Activated T-helper 2 cell treated with anti-CD3 and anti-CD28 coated beads, Interferon-gamma antibody, Interleukin-2, Interleukin-4, amounts not matched to agents 10 μg/mL and 5 μg/mL and 100 μg/mL, durations not matched to agents 14 hours and 24 hours and 36 hours (primary cell): Measurements from ENCODE around the gene KDM4B. TPM values are rescaled to one million over a fixed set of nuclear protein-coding genes. Genes with fewer than 3 reads are reported as not detected.

Experiments used
- DNase-seq: peaks from one replicate; pipeline ENCODE4 v3.0.0; 2021; ENCODE audit warnings: low spot score
- H3K27ac Mint-ChIP-seq: one replicate; pipeline ENCODE4 v1.8.0; 2021; ENCODE audit warnings: mixed read lengths
- H3K27me3 Mint-ChIP-seq: one replicate; pipeline ENCODE4 v1.8.0; 2021; ENCODE audit warnings: low read depth, mixed read lengths
- H3K36me3 Mint-ChIP-seq: one replicate; pipeline ENCODE4 v1.8.0; 2021; ENCODE audit warnings: low read depth, mixed read lengths
- H3K4me1 Mint-ChIP-seq: one replicate; pipeline ENCODE4 v1.8.0; 2021; ENCODE audit warnings: low read depth, mixed read lengths
- H3K4me3 Mint-ChIP-seq: one replicate; pipeline ENCODE4 v1.8.0; 2021; ENCODE audit warnings: low read depth, mild to moderate bottlenecking, moderate library complexity, mixed read lengths
- H3K9me3 Mint-ChIP-seq: one replicate; pipeline ENCODE4 v1.8.0; 2021; ENCODE audit warnings: mixed read lengths
- intact Hi-C: fragments of 100-400 bp; cut with micrococcal nuclease; formaldehyde crosslinking; loops from one replicate; pipeline ENCODE4 v1.15.1; 2023
- total RNA-seq: library from RNA; stranded (reverse); gene quantifications from 2 replicates; pipeline ENCODE4 v1.2.3, GENCODE V29; 2022

Gene KDM4B
- total RNA-seq, 1 donor from 2014 or later = 51.7 TPM

- DNase-seq = no peak
- Mint-ChIP-seq H3K27ac (no peak overlapping the region), H3K9me3 (peaks cover 15% of the 10 kb centered on the region), H3K36me3 (peaks cover 40% of the 10 kb centered on the region), H3K4me1 (no peaks in the 10 kb centered on the region), H3K4me3 (no peak overlapping the region), H3K27me3 (no peaks in the 10 kb centered on the region)
- intact Hi-C loops = no loop called here
Measured at GRCh38 chr19:5057860-5058259, 88.9 kb downstream of the KDM4B start.

- Mint-ChIP-seq H3K4me1 (no peaks in the 10 kb centered on the region), H3K27me3 (no peaks in the 10 kb centered on the region), H3K4me3 (no peak overlapping the region), H3K9me3 (peaks cover 20% of the 10 kb centered on the region), H3K27ac (no peak overlapping the region), H3K36me3 (peaks cover 46% of the 10 kb centered on the region)
- intact Hi-C loops = no loop called here
- no peak for DNase-seq
Measured at GRCh38 chr19:5058521-5059212, 89.8 kb downstream of the KDM4B start.

- Mint-ChIP-seq H3K9me3 (peaks cover 20% of the 10 kb centered on the region), H3K36me3 (peaks cover 50% of the 10 kb centered on the region), H3K27ac (no peak overlapping the region), H3K4me1 (no peaks in the 10 kb centered on the region), H3K4me3 (no peak overlapping the region), H3K27me3 (no peaks in the 10 kb centered on the region)
- DNase-seq = no peak
- intact Hi-C loops = no loop called here
Measured at GRCh38 chr19:5059213-5059574, 90.3 kb downstream of the KDM4B start.

- no peak for DNase-seq
- H3K9me3 Mint-ChIP-seq = peaks cover 20% of the 10 kb centered on the region
- no peak overlapping the region for H3K27ac Mint-ChIP-seq
- no peak overlapping the region for H3K4me3 Mint-ChIP-seq
- no peaks in the 10 kb centered on the region for H3K4me1 Mint-ChIP-seq
- peaks cover 54% of the 10 kb centered on the region for H3K36me3 Mint-ChIP-seq
- intact Hi-C loops = no loop called here
- H3K27me3 Mint-ChIP-seq = no peaks in the 10 kb centered on the region
Measured at GRCh38 chr19:5059793-5060192, 90.9 kb downstream of the KDM4B start.

- H3K36me3 Mint-ChIP-seq = peaks cover 56% of the 10 kb centered on the region
- no peak overlapping the region for H3K4me3 Mint-ChIP-seq
- H3K4me1 Mint-ChIP-seq = no peaks in the 10 kb centered on the region
- H3K27ac Mint-ChIP-seq = no peak overlapping the region
- no peak for DNase-seq
- no peaks in the 10 kb centered on the region for H3K27me3 Mint-ChIP-seq
- peaks cover 20% of the 10 kb centered on the region for H3K9me3 Mint-ChIP-seq
- intact Hi-C loops = no loop called here
Measured at GRCh38 chr19:5062195-5062594, 93.3 kb downstream of the KDM4B start.

- Mint-ChIP-seq H3K36me3 (peaks cover 50% of the 10 kb centered on the region), H3K27ac (no peak overlapping the region)
- intact Hi-C loops = no loop called here
Measured at GRCh38 chr19:5062799-5063198, 93.9 kb downstream of the KDM4B start.

GRCh38 chr19:5063873-5064645 is 95.1 kb downstream of the KDM4B start:
- no peak for DNase-seq
- intact Hi-C loops = no loop called here
- Mint-ChIP-seq H3K9me3 (peaks cover 20% of the 10 kb centered on the region), H3K27me3 (no peaks in the 10 kb centered on the region), H3K4me1 (no peaks in the 10 kb centered on the region), H3K36me3 (peaks cover 46% of the 10 kb centered on the region), H3K27ac (no peak overlapping the region), H3K4me3 (no peak overlapping the region)

More at GRCh38 chr19:5062799-5063198, 93.9 kb downstream of the KDM4B start:
- Mint-ChIP-seq H3K27me3 (no peaks in the 10 kb centered on the region), H3K9me3 (peaks cover 20% of the 10 kb centered on the region), H3K4me3 (no peak overlapping the region), H3K4me1 (no peaks in the 10 kb centered on the region)
- DNase-seq = no peak

GRCh38 chr19:5064896-5065295 is 96.0 kb downstream of the KDM4B start:
- intact Hi-C loops = no loop called here
- Mint-ChIP-seq H3K4me1 (no peaks in the 10 kb centered on the region), H3K4me3 (no peak overlapping the region), H3K9me3 (peaks cover 20% of the 10 kb centered on the region), H3K27me3 (no peaks in the 10 kb centered on the region), H3K27ac (no peak overlapping the region), H3K36me3 (peaks cover 44% of the 10 kb centered on the region)
- no peak for DNase-seq

- peaks cover 20% of the 10 kb centered on the region for H3K9me3 Mint-ChIP-seq
- no peak overlapping the region for H3K27ac Mint-ChIP-seq
- no peaks in the 10 kb centered on the region for H3K27me3 Mint-ChIP-seq
- DNase-seq = no peak
- peaks cover 40% of the 10 kb centered on the region for H3K36me3 Mint-ChIP-seq
- no peak overlapping the region for H3K4me3 Mint-ChIP-seq
- intact Hi-C loops = no loop called here
- no peaks in the 10 kb centered on the region for H3K4me1 Mint-ChIP-seq
Measured at GRCh38 chr19:5065663-5066093, 96.8 kb downstream of the KDM4B start.

- peaks cover 29% of the 10 kb centered on the region for H3K36me3 Mint-ChIP-seq
- H3K4me1 Mint-ChIP-seq = no peaks in the 10 kb centered on the region
- H3K27ac Mint-ChIP-seq = no peak overlapping the region
- H3K27me3 Mint-ChIP-seq = no peaks in the 10 kb centered on the region
- no peak overlapping the region for H3K4me3 Mint-ChIP-seq
- peaks cover 13% of the 10 kb centered on the region for H3K9me3 Mint-ChIP-seq
- intact Hi-C loops = no loop called here
- DNase-seq = no peak
Measured at GRCh38 chr19:5066768-5067167, 97.9 kb downstream of the KDM4B start.

GRCh38 chr19:5067678-5068077 is 98.8 kb downstream of the KDM4B start:
- intact Hi-C loops = no loop called here
- no peak for DNase-seq
- peaks cover 7% of the 10 kb centered on the region for H3K9me3 Mint-ChIP-seq
- H3K4me3 Mint-ChIP-seq = no peak overlapping the region
- H3K27ac Mint-ChIP-seq = no peak overlapping the region
- H3K27me3 Mint-ChIP-seq = no peaks in the 10 kb centered on the region
- H3K36me3 Mint-ChIP-seq = peaks cover 20% of the 10 kb centered on the region
- H3K4me1 Mint-ChIP-seq = no peaks in the 10 kb centered on the region

GRCh38 chr19:5068233-5069072 is 99.5 kb downstream of the KDM4B start:
- H3K36me3 Mint-ChIP-seq = peaks cover 12% of the 10 kb centered on the region
- no peak overlapping the region for H3K4me3 Mint-ChIP-seq
- no peak overlapping the region for H3K27ac Mint-ChIP-seq
- H3K27me3 Mint-ChIP-seq = no peaks in the 10 kb centered on the region
- no peak for DNase-seq
- no peaks in the 10 kb centered on the region for H3K9me3 Mint-ChIP-seq
- H3K4me1 Mint-ChIP-seq = no peaks in the 10 kb centered on the region
- intact Hi-C loops = no loop called here

- Mint-ChIP-seq H3K4me1 (no peaks in the 10 kb centered on the region), H3K27me3 (no peaks in the 10 kb centered on the region), H3K4me3 (no peak overlapping the region), H3K36me3 (peaks cover 4% of the 10 kb centered on the region), H3K9me3 (no peaks in the 10 kb centered on the region), H3K27ac (no peak overlapping the region)
- DNase-seq = no peak
- intact Hi-C loops = no loop called here
Measured at GRCh38 chr19:5070331-5070730, 101.4 kb downstream of the KDM4B start.
